Measurements from ENCODE around the gene ADAM23. TPM values are rescaled to one million over a fixed set of nuclear protein-coding genes. Genes with fewer than 3 reads are reported as not detected.

ADAM23 gene
- total RNA-seq, 2 donors from 2014 or later = 1.3 to 10.7 TPM

DNA sequence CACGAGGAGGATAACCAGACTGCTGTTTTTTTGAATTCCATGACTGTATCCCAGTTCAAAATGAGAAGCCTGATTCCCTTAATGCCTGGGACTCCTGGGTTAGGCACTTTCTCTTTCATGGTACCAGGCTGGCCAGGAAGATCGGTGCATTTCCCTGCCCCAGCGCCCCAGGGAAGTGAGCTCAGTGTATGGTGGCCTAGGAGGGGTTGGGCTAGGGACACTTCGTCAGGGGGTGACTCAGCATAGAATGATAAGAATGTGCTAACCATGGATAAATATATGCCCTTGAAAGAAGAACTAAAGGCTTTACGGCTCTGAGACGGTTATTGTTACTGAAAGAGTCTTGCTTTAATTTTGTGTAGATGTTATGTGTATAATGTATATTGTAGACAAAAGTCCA lies 171.5 kb downstream of the ADAM23 start:
- Histone ChIP-seq H3K4me1 (replicated peaks) (no peaks in the 10 kb centered on the region), H3K36me3 (no peaks in the 10 kb centered on the region), H3K27ac (no peak overlapping the region), H3K4me3 (no peak overlapping the region), H3K9me3 (no peaks in the 10 kb centered on the region), H3K27me3 (replicated peaks; ENCODE audit: insufficient read depth) (no peaks in the 10 kb centered on the region)
- WGBS = 86% methylated on average over 6 of the region's 6 CpGs
- DNase-seq (ENCODE audit: low spot score) = no peak
- TF ChIP-seq, protein P1, sequence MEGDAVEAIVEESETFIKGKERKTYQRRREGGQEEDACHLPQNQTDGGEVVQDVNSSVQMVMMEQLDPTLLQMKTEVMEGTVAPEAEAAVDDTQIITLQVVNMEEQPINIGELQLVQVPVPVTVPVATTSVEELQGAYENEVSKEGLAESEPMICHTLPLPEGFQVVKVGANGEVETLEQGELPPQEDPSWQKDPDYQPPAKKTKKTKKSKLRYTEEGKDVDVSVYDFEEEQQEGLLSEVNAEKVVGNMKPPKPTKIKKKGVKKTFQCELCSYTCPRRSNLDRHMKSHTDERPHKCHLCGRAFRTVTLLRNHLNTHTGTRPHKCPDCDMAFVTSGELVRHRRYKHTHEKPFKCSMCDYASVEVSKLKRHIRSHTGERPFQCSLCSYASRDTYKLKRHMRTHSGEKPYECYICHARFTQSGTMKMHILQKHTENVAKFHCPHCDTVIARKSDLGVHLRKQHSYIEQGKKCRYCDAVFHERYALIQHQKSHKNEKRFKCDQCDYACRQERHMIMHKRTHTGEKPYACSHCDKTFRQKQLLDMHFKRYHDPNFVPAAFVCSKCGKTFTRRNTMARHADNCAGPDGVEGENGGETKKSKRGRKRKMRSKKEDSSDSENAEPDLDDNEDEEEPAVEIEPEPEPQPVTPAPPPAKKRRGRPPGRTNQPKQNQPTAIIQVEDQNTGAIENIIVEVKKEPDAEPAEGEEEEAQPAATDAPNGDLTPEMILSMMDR (IDR thresholded peaks at IDR 0.05) = no peak
- TF ChIP-seq POLR2AphosphoS5 (IDR thresholded peaks at IDR 0.05) (no peak), POLR2A (IDR thresholded peaks at IDR 0.05) (no peak)
- intact Hi-C loops (cut with DNase I) = no loop called here

DNA sequence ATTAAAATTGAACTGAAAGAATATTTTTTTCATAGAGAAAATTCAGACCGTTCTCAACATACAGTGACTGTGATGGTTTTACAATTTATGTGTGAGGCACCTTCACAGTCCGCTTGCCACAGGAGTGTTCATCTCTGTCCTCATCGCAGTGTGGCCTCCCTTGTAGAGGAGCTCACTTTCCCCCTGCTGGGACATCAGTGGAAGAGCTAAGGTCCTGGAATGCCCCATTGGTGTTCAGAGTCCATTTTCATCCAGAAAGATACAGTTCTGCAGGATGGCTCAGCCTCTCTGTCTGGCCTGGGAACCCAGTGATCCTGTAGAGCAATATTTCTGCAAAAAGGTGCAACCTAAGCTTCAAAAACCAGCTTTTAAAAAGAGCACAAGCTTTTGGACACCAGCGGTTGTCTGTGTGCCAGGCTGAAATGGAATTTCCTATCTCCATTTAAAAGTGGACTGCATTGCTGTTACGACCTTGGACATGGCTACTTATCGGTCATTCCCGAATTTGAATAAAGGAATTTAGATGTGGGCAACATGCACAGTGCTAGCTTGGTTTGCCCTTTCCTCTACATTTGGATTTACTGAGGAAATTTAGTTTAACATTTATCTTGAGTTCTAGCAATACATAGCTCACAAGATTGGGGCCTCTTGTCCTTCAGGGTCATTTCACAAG lies 172.2 kb downstream of the ADAM23 start:
- Histone ChIP-seq H3K27me3 (replicated peaks; ENCODE audit: insufficient read depth) (no peaks in the 10 kb centered on the region), H3K4me3 (no peak overlapping the region)
- intact Hi-C loops (cut with DNase I) = no loop called here

DNA sequence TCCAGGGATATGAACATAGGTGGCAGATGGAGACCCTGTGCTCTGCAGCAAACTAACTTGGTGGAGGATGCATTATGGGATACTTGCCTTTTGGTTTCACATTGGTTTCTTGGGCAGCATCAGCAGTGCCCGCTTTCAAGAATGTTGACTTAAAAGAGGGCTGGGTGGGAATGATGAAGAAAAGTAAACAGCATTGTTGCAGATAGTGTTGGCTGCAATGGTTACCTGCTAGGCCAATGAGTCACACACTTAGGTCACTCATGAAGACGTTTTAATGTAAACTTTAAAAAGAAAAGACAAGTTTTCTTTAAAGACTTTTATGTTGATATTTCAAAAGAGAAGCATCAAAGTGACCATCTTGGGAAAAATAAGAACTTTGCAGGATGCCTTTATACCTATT lies 172.8 kb downstream of the ADAM23 start:
- no peaks in the 10 kb centered on the region for H3K27me3 ChIP-seq (replicated peaks; ENCODE audit: insufficient read depth)
- TF ChIP-seq POLR2A (IDR thresholded peaks at IDR 0.05) (no peak), POLR2AphosphoS5 (IDR thresholded peaks at IDR 0.05) (no peak)
- TF ChIP-seq, protein P1 (IDR thresholded peaks at IDR 0.05) = no peak
- DNase-seq (ENCODE audit: low spot score) = no peak
- H3K9me3 ChIP-seq = no peaks in the 10 kb centered on the region
- H3K27ac ChIP-seq = no peak overlapping the region
- no peaks in the 10 kb centered on the region for H3K4me1 ChIP-seq (replicated peaks)
- H3K4me3 ChIP-seq = no peak overlapping the region
- intact Hi-C loops (cut with DNase I) = no loop called here
- WGBS = 54% methylated on average over 2 of the region's 2 CpGs
- H3K36me3 ChIP-seq = no peaks in the 10 kb centered on the region

More for the DNA sequence above, 172.2 kb downstream of the ADAM23 start:
- Histone ChIP-seq H3K36me3 (no peaks in the 10 kb centered on the region), H3K4me1 (replicated peaks) (no peaks in the 10 kb centered on the region), H3K9me3 (no peaks in the 10 kb centered on the region), H3K27ac (no peak overlapping the region)
- 81% methylated on average over 7 of the region's 7 CpGs for WGBS
- DNase-seq (ENCODE audit: low spot score) = no peak
- TF ChIP-seq POLR2A (IDR thresholded peaks at IDR 0.05) = no peak
- TF ChIP-seq POLR2AphosphoS5 (IDR thresholded peaks at IDR 0.05) = no peak
- TF ChIP-seq, protein P1 (IDR thresholded peaks at IDR 0.05) = no peak

DNA sequence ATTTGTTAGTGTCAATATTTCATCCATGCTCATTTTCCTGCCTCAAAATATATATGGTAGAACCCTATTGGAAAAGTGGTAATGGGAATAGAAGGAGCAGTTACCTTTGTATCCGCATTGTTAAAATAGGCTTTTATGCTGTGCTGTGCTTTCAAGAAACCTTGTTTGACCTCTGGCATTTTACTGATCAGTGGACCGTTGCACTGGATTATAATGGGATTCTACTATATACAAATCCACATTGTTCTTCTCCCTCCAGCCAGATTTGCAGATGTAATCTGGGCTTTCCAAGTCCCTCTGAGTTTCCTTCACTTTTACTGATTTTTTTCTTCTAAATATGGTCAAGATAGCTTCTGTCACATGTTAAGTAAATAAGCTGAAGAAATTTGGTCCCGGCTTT lies 175.7 kb downstream of the ADAM23 start:
- no peak for DNase-seq (ENCODE audit: low spot score)
- intact Hi-C loops (cut with DNase I) = no loop called here
- Histone ChIP-seq H3K4me3 (no peak overlapping the region), H3K27ac (no peak overlapping the region), H3K9me3 (no peaks in the 10 kb centered on the region), H3K27me3 (replicated peaks; ENCODE audit: insufficient read depth) (no peaks in the 10 kb centered on the region), H3K4me1 (replicated peaks) (no peaks in the 10 kb centered on the region), H3K36me3 (no peaks in the 10 kb centered on the region)
- TF ChIP-seq POLR2AphosphoS5 (IDR thresholded peaks at IDR 0.05) = no peak
- no peak for TF ChIP-seq POLR2A (IDR thresholded peaks at IDR 0.05)
- TF ChIP-seq, protein P1 (IDR thresholded peaks at IDR 0.05) = no peak
- WGBS = 79% methylated on average over 3 of the region's 3 CpGs

DNA sequence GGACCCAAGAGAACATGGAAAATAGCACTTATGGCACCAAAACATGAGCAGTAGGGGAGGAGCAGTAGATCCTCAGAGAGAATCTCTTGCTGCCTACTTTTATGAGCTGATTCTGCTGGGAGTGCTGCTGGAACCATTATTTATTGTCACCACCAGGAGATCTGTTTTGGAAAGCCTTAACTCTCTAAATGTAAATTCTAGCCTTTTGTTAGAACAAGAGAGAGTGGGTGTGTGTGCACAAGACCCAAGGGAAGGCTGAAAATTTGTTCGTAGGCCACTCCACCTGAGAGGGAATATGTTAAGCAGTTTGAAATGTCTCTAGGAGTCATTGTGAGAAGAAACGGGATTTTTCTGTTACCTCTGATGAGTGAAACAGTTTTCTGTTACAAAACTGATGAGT lies 182.8 kb downstream of the ADAM23 start:
- TF ChIP-seq POLR2AphosphoS5 (IDR thresholded peaks at IDR 0.05) (no peak), POLR2A (IDR thresholded peaks at IDR 0.05) (no peak)
- TF ChIP-seq, protein P1 (IDR thresholded peaks at IDR 0.05) = no peak
- intact Hi-C loops (cut with DNase I) = no loop called here
- no peaks in the 10 kb centered on the region for H3K36me3 ChIP-seq
- 61% methylated on average over 2 of the region's 2 CpGs for WGBS
- no peaks in the 10 kb centered on the region for H3K27me3 ChIP-seq (replicated peaks; ENCODE audit: insufficient read depth)
- no peak overlapping the region for H3K4me3 ChIP-seq
- no peaks in the 10 kb centered on the region for H3K4me1 ChIP-seq (replicated peaks)
- no peaks in the 10 kb centered on the region for H3K9me3 ChIP-seq
- no peak overlapping the region for H3K27ac ChIP-seq
- DNase-seq (ENCODE audit: low spot score) = no peak

Measured in prostate gland (tissue), 2 donors.